ENCODE results near the gene PIK3R5.

DNA sequence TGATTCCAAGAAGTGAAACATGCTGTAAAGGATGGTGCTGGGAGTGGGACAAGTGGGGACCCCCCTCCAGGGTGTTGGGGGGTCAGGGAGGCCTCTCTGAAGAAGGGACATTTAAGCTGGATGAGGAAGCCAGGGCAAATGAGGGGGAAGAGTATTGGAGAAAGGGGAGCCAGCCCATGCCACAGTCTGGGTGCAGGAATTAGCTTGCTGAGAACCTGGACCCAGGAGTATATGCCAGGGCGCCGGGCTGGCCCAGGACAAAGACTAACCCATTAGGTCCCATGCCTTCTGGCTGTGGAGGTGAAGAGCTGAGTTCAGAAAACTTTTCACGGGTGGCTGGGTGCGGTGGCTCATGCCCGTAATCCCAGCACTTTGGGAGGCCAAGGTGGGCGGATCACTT lies 52.4 kb downstream of the PIK3R5 start:
- TF ChIP-seq, protein P1, sequence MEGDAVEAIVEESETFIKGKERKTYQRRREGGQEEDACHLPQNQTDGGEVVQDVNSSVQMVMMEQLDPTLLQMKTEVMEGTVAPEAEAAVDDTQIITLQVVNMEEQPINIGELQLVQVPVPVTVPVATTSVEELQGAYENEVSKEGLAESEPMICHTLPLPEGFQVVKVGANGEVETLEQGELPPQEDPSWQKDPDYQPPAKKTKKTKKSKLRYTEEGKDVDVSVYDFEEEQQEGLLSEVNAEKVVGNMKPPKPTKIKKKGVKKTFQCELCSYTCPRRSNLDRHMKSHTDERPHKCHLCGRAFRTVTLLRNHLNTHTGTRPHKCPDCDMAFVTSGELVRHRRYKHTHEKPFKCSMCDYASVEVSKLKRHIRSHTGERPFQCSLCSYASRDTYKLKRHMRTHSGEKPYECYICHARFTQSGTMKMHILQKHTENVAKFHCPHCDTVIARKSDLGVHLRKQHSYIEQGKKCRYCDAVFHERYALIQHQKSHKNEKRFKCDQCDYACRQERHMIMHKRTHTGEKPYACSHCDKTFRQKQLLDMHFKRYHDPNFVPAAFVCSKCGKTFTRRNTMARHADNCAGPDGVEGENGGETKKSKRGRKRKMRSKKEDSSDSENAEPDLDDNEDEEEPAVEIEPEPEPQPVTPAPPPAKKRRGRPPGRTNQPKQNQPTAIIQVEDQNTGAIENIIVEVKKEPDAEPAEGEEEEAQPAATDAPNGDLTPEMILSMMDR (IDR thresholded peaks at IDR 0.05; ENCODE audit: low read depth, low read length, poor library complexity, severe bottlenecking), result no peak
- TF ChIP-seq EZH2phosphoT487 (IDR thresholded peaks at IDR 0.05; ENCODE audit: borderline replicate concordance, low read length), result no peak

Measured in DOHH2 (cell line).